Right lobe of liver (tissue), 6 donors: ENCODE results near the gene LDLRAD4. TPM values are rescaled to one million over a fixed set of nuclear protein-coding genes. Genes with fewer than 3 reads are reported as not detected.

Experiments used
- ATAC-seq, 4 donors: fragments of 200-7000 bp; cut with Tn5 transposase; one replicate each; pipeline ENCODE4 v1.9.1; 2020; ENCODE audit warnings: mild to moderate bottlenecking in 4 of 4, moderate library complexity in 4 of 4
- DNase-seq, 3 donors: peaks; one replicate each; pipeline ENCODE4 v3.0.0-alpha.2; 2020
- H3K27ac ChIP-seq, 3 donors: fragments of 200-600 bp; one replicate each; pipeline ENCODE4 v1.8.0; 2022
- H3K27me3 ChIP-seq, 2 donors: fragments of 200-600 bp; one replicate each; pipeline ENCODE4 v1.8.0; 2022
- H3K36me3 ChIP-seq, 4 donors: fragments of 200-600 bp; sonication (generic) in 1 of 4; one replicate each; pipeline versions ENCODE4 v1.5.1 to v1.8.0; 2017 to 2022; ENCODE audit warnings: control low read depth in 1 of 4
- H3K4me1 ChIP-seq, 4 donors: fragments of 200-600 bp; sonication (generic) in 1 of 4; one replicate each; pipeline versions ENCODE4 v1.5.1 to v1.8.0; 2017 to 2022; ENCODE audit warnings: control low read depth in 1 of 4
- H3K4me3 ChIP-seq, 3 donors: fragments of 200-600 bp; one replicate each; pipeline ENCODE4 v1.8.0; 2022
- H3K9me3 ChIP-seq, 4 donors: fragments of 200-600 bp; sonication (generic) in 1 of 4; one replicate each; pipeline versions ENCODE4 v1.5.1 to v1.8.0; 2017 to 2022; ENCODE audit warnings: control low read depth in 1 of 4
- CTCF ChIP-seq, 4 donors: fragments of 200-600 bp in 3 of 4; fragments of 450-650 bp in 1 of 4; IDR thresholded peaks; one replicate each; pipeline versions ENCODE4 v1.5.1 to v1.8.0; 2016 to 2022; ENCODE audit warnings: antibody characterized with exemption in 4 of 4, mild to moderate bottlenecking in 2 of 4
- POLR2A ChIP-seq: fragments of 450-650 bp; IDR thresholded peaks from one replicate; pipeline ENCODE4 v1.6.1; 2017; ENCODE audit warnings: antibody characterized with exemption, mild to moderate bottlenecking
- WGBS: methylation state at CpG from one replicate; pipeline ENCODE4 v1.1.6; 2018; ENCODE audit warnings: low coverage, low lambda C conversion rate; ENCODE audit not compliant: insufficient coverage; ENCODE audit errors: missing lambda C conversion rate; 5-methylcytosine and 5-hydroxymethylcytosine counted together
- intact Hi-C, 2 donors: fragments of 100-400 bp; cut with DNase I; formaldehyde crosslinking; loops; one replicate each; pipeline versions ENCODE4 v1.11.2 to v1.14.1; 2022
- total RNA-seq, 6 experiments: library from RNA; depleted of rRNA in 2 of 6; stranded (reverse); fragments of >200 nt in 2 of 6; fragmentation: NEBNext Ultra II Directional in 3 of 6; extraction: Animal tissue kit (Norgen Biotek cat#: 25700) in 3 of 6; gene quantifications; one replicate each; pipeline versions ENCODE4 v1.1.0 to v1.2.4, GENCODE V29; 2016 to 2023
- donor health status: DM: no; HTN: yes; CAD: no.
- donor health status: DM: no; HTN: no; CAD: no.
- donor health status: DM: no; HTN: no; CAD: no.
- donor health status: DM: no; HTN: yes; CAD: no.
- donor health status: DM: no; HTN: yes; CAD: no.

The LDLRAD4 gene
- total RNA-seq, 6 experiments from 2014 or later: 10.6 to 66.4 (median 18.7) TPM

GRCh38 chr18:13213036-13213795, 5.3 kb upstream of the LDLRAD4 start:
- H3K4me1 ChIP-seq: peaks cover 0 to 5% (median 2%) of the 10 kb centered on the region in 4 donors
- no peaks in the 10 kb centered on the region for H3K36me3 ChIP-seq
- no peaks in the 10 kb centered on the region for H3K27me3 ChIP-seq
- no peak overlapping the region for H3K27ac ChIP-seq
- TF ChIP-seq POLR2A: no peak
- TF ChIP-seq CTCF (IDR thresholded peaks at IDR 0.05): no peak
- 59% methylated on average over 8 of the region's 18 CpGs for WGBS
- DNase-seq: no peak
- intact Hi-C loops: no loop called here
- H3K9me3 ChIP-seq: no peaks in the 10 kb centered on the region
- ATAC-seq: no peak
- no peak overlapping the region for H3K4me3 ChIP-seq

GRCh38 chr18:13214609-13215008, 4.0 kb upstream of the LDLRAD4 start:
- intact Hi-C loops: loop anchor here in 1 of 2 donors (5.0 kb wide), 1 partner anchor 328 kb away; no protein-coding TSS in a partner anchor
- Histone ChIP-seq H3K27ac (no peak overlapping the region), H3K4me1 (peaks cover 0 to 14% (median 5%) of the 10 kb centered on the region in 4 donors), H3K36me3 (no peaks in the 10 kb centered on the region), H3K9me3 (no peaks in the 10 kb centered on the region), H3K27me3 (no peaks in the 10 kb centered on the region), H3K4me3 (no peak overlapping the region)
- TF ChIP-seq CTCF (IDR thresholded peaks at IDR 0.05) (no peak), POLR2A (no peak)
- ATAC-seq (no peak), DNase-seq (no peak)
- WGBS: 50% methylated on average over 1 of the region's 1 CpG

GRCh38 chr18:13216092-13216582, 2.4 kb upstream of the LDLRAD4 start:
- Histone ChIP-seq H3K36me3 (no peaks in the 10 kb centered on the region), H3K4me3 (peak overlapping the region in 1 of 3 donors; percentile 84), H3K27me3 (no peaks in the 10 kb centered on the region), H3K27ac (peak overlapping the region in 1 of 3 donors; percentile 72), H3K4me1 (peaks cover 0 to 29% (median 12%) of the 10 kb centered on the region in 4 donors), H3K9me3 (no peaks in the 10 kb centered on the region)
- intact Hi-C loops: loop anchor here in 1 of 2 donors (5.0 kb wide), 1 partner anchor 326 kb away; no protein-coding TSS in a partner anchor
- ATAC-seq: peak; percentile 84 to 90 (median 88)
- peak; percentile 77 to 87 (median 86) for TF ChIP-seq CTCF (IDR thresholded peaks at IDR 0.05)
- peak; percentile 31 for TF ChIP-seq POLR2A
- DNase-seq: peak; percentile 89 to 95 (median 94)
- WGBS: 3% methylated on average over 8 of the region's 8 CpGs

- WGBS: 9% methylated on average over 5 of the region's 59 CpGs
- Histone ChIP-seq H3K27me3 (no peaks in the 10 kb centered on the region), H3K4me3 (peak overlapping the region; percentile 78 to 84 (median 81)), H3K4me1 (peaks cover 0 to 37% (median 16%) of the 10 kb centered on the region in 4 donors), H3K36me3 (no peaks in the 10 kb centered on the region), H3K9me3 (no peaks in the 10 kb centered on the region), H3K27ac (peak overlapping the region; percentile 73 to 80 (median 74))
- peak; percentile 43 to 57 (median 49) for ATAC-seq
- TF ChIP-seq POLR2A (no peak), CTCF (IDR thresholded peaks at IDR 0.05) (peak; percentile 18 to 60 (median 40))
- intact Hi-C loops: loop anchor here in 1 of 2 donors (5.0 kb wide), 1 partner anchor 325 kb away; no protein-coding TSS in a partner anchor
- peak; percentile 64 to 68 (median 66) for DNase-seq
Observed at GRCh38 chr18:13216711-13217465, 1.7 kb upstream of the LDLRAD4 start.
